Vagina (tissue), 2 donors: ENCODE measurements around the gene SLC39A3.

Experiments used
- CTCF ChIP-seq, 3 experiments: fragments of 450-650 bp in 2 of 3; fragments of 200-600 bp in 1 of 3; sonication (generic) in 1 of 3; IDR thresholded peaks; one replicate each; pipeline ENCODE4 v1.5.1; 2017 to 2019; ENCODE audit warnings: antibody characterized with exemption in 3 of 3, mild to moderate bottlenecking in 2 of 3, moderate library complexity in 2 of 3
- POLR2A ChIP-seq, 2 donors: fragments of 450-650 bp; IDR thresholded peaks; one replicate each; pipeline ENCODE4 v1.6.1; 2017; ENCODE audit warnings: antibody characterized with exemption in 2 of 2, mild to moderate bottlenecking in 2 of 2, moderate library complexity in 2 of 2

GRCh38 chr19:2744113-2744512 is 4.3 kb upstream of the SLC39A3 start:
- TF ChIP-seq CTCF (IDR thresholded peaks at IDR 0.05): no peak
- no peak for TF ChIP-seq POLR2A (IDR thresholded peaks at IDR 0.05)
